ENCODE data around the gene HPS6. TPM values are rescaled to one million over a fixed set of nuclear protein-coding genes. Genes with fewer than 3 reads are reported as not detected.

The HPS6 gene
- total RNA-seq, 1 experiment from 2014 or later: 7.1 TPM

- no peaks in the 10 kb centered on the region for H3K9me2 ChIP-seq (replicated peaks; ENCODE audit: insufficient read depth, low read length)
- H3K4me3 ChIP-seq (ENCODE audit: low read length): no peak overlapping the region
- DNase-seq: no peak
- H3K36me3 ChIP-seq (ENCODE audit: insufficient read depth, low read length): no peaks in the 10 kb centered on the region
- no peaks in the 10 kb centered on the region for H3K27me3 ChIP-seq (ENCODE audit: low read length)
- no peaks in the 10 kb centered on the region for H4K20me1 ChIP-seq (ENCODE audit: insufficient read depth, low read depth, low read length)
- H3K4me1 ChIP-seq (ENCODE audit: low read length): no peaks in the 10 kb centered on the region
- H2AFZ ChIP-seq (ENCODE audit: low read length): no peak overlapping the region
- H3K9me3 ChIP-seq (ENCODE audit: low read length): no peaks in the 10 kb centered on the region
- H3K27ac ChIP-seq (ENCODE audit: low read length): no peak overlapping the region
- no peak overlapping the region for H3K9ac ChIP-seq (ENCODE audit: low read length)
- H3K79me2 ChIP-seq (ENCODE audit: low read length): no peaks in the 10 kb centered on the region
- H3K4me2 ChIP-seq (ENCODE audit: low read depth, low read length, poor library complexity, severe bottlenecking): no peak overlapping the region
Observed at GRCh38 chr10:102083541-102083940, 18.4 kb downstream of the HPS6 start.

- no peaks in the 10 kb centered on the region for H4K20me1 ChIP-seq (ENCODE audit: insufficient read depth, low read depth, low read length)
- no peak overlapping the region for H2AFZ ChIP-seq (ENCODE audit: low read length)
- no peak overlapping the region for H3K27ac ChIP-seq (ENCODE audit: low read length)
- no peaks in the 10 kb centered on the region for H3K9me2 ChIP-seq (replicated peaks; ENCODE audit: insufficient read depth, low read length)
- no peaks in the 10 kb centered on the region for H3K4me1 ChIP-seq (ENCODE audit: low read length)
- H3K9ac ChIP-seq (ENCODE audit: low read length): no peak overlapping the region
- H3K4me2 ChIP-seq (ENCODE audit: low read depth, low read length, poor library complexity, severe bottlenecking): no peak overlapping the region
- no peaks in the 10 kb centered on the region for H3K36me3 ChIP-seq (ENCODE audit: insufficient read depth, low read length)
- H3K79me2 ChIP-seq (ENCODE audit: low read length): no peaks in the 10 kb centered on the region
- no peak for DNase-seq
- H3K9me3 ChIP-seq (ENCODE audit: low read length): no peaks in the 10 kb centered on the region
- H3K4me3 ChIP-seq (ENCODE audit: low read length): no peak overlapping the region
- no peaks in the 10 kb centered on the region for H3K27me3 ChIP-seq (ENCODE audit: low read length)
Observed at GRCh38 chr10:102085336-102085735, 20.2 kb downstream of the HPS6 start.

GRCh38 chr10:102086196-102086595 is 21.0 kb downstream of the HPS6 start:
- H3K79me2 ChIP-seq (ENCODE audit: low read length): no peaks in the 10 kb centered on the region
- H3K4me1 ChIP-seq (ENCODE audit: low read length): no peaks in the 10 kb centered on the region
- H3K4me2 ChIP-seq (ENCODE audit: low read depth, low read length, poor library complexity, severe bottlenecking): no peak overlapping the region
- no peaks in the 10 kb centered on the region for H3K9me3 ChIP-seq (ENCODE audit: low read length)
- H2AFZ ChIP-seq (ENCODE audit: low read length): no peak overlapping the region
- no peaks in the 10 kb centered on the region for H3K36me3 ChIP-seq (ENCODE audit: insufficient read depth, low read length)
- H3K9ac ChIP-seq (ENCODE audit: low read length): no peak overlapping the region
- H3K27me3 ChIP-seq (ENCODE audit: low read length): no peaks in the 10 kb centered on the region
- H4K20me1 ChIP-seq (ENCODE audit: insufficient read depth, low read depth, low read length): no peaks in the 10 kb centered on the region
- no peak for DNase-seq
- no peak overlapping the region for H3K4me3 ChIP-seq (ENCODE audit: low read length)
- no peaks in the 10 kb centered on the region for H3K9me2 ChIP-seq (replicated peaks; ENCODE audit: insufficient read depth, low read length)
- no peak overlapping the region for H3K27ac ChIP-seq (ENCODE audit: low read length)

- no peaks in the 10 kb centered on the region for H3K36me3 ChIP-seq (ENCODE audit: insufficient read depth, low read length)
- H3K9me3 ChIP-seq (ENCODE audit: low read length): no peaks in the 10 kb centered on the region
- H3K4me1 ChIP-seq (ENCODE audit: low read length): no peaks in the 10 kb centered on the region
- H3K4me3 ChIP-seq (ENCODE audit: low read length): no peak overlapping the region
- DNase-seq: no peak
- H3K27me3 ChIP-seq (ENCODE audit: low read length): no peaks in the 10 kb centered on the region
- H3K4me2 ChIP-seq (ENCODE audit: low read depth, low read length, poor library complexity, severe bottlenecking): no peak overlapping the region
- no peak overlapping the region for H2AFZ ChIP-seq (ENCODE audit: low read length)
- no peak overlapping the region for H3K27ac ChIP-seq (ENCODE audit: low read length)
- no peaks in the 10 kb centered on the region for H3K9me2 ChIP-seq (replicated peaks; ENCODE audit: insufficient read depth, low read length)
- H3K79me2 ChIP-seq (ENCODE audit: low read length): no peaks in the 10 kb centered on the region
- no peaks in the 10 kb centered on the region for H4K20me1 ChIP-seq (ENCODE audit: insufficient read depth, low read depth, low read length)
- H3K9ac ChIP-seq (ENCODE audit: low read length): no peak overlapping the region
Observed at GRCh38 chr10:102090772-102091171, 25.6 kb downstream of the HPS6 start.

GRCh38 chr10:102096449-102096848 is 31.3 kb downstream of the HPS6 start:
- Histone ChIP-seq H3K4me3 (ENCODE audit: low read length) (no peak overlapping the region), H3K79me2 (ENCODE audit: low read length) (no peaks in the 10 kb centered on the region), H3K4me1 (ENCODE audit: low read length) (no peaks in the 10 kb centered on the region), H3K9me2 (replicated peaks; ENCODE audit: insufficient read depth, low read length) (no peaks in the 10 kb centered on the region), H3K9ac (ENCODE audit: low read length) (no peak overlapping the region), H3K27ac (ENCODE audit: low read length) (no peak overlapping the region), H3K36me3 (ENCODE audit: insufficient read depth, low read length) (peaks cover 2% of the 10 kb centered on the region; the same call in 1 of the 2 replicates), H2AFZ (ENCODE audit: low read length) (no peak overlapping the region), H3K9me3 (ENCODE audit: low read length) (no peaks in the 10 kb centered on the region), H4K20me1 (ENCODE audit: insufficient read depth, low read depth, low read length) (no peaks in the 10 kb centered on the region), H3K4me2 (ENCODE audit: low read depth, low read length, poor library complexity, severe bottlenecking) (no peak overlapping the region), H3K27me3 (ENCODE audit: low read length) (no peaks in the 10 kb centered on the region)
- no peak for DNase-seq

GRCh38 chr10:102101152-102101551 is 36.0 kb downstream of the HPS6 start:
- DNase-seq: no peak

GRCh38 chr10:102102421-102102820 is 37.3 kb downstream of the HPS6 start:
- Histone ChIP-seq H3K27ac (ENCODE audit: low read length) (no peak overlapping the region), H3K79me2 (ENCODE audit: low read length) (no peaks in the 10 kb centered on the region), H3K4me2 (ENCODE audit: low read depth, low read length, poor library complexity, severe bottlenecking) (no peak overlapping the region), H3K36me3 (ENCODE audit: insufficient read depth, low read length) (peaks cover 2% of the 10 kb centered on the region; the same call in 1 of the 2 replicates), H3K9me3 (ENCODE audit: low read length) (no peaks in the 10 kb centered on the region), H3K9ac (ENCODE audit: low read length) (no peak overlapping the region), H3K4me3 (ENCODE audit: low read length) (no peak overlapping the region), H3K9me2 (replicated peaks; ENCODE audit: insufficient read depth, low read length) (no peaks in the 10 kb centered on the region), H3K4me1 (ENCODE audit: low read length) (no peaks in the 10 kb centered on the region), H2AFZ (ENCODE audit: low read length) (no peak overlapping the region), H3K27me3 (ENCODE audit: low read length) (no peaks in the 10 kb centered on the region), H4K20me1 (ENCODE audit: insufficient read depth, low read depth, low read length) (no peaks in the 10 kb centered on the region)
- no peak for DNase-seq

More at GRCh38 chr10:102101152-102101551, 36.0 kb downstream of the HPS6 start:
- Histone ChIP-seq H4K20me1 (ENCODE audit: insufficient read depth, low read depth, low read length) (no peaks in the 10 kb centered on the region), H3K36me3 (ENCODE audit: insufficient read depth, low read length) (peaks cover 2% of the 10 kb centered on the region; the same call in 1 of the 2 replicates), H3K9ac (ENCODE audit: low read length) (no peak overlapping the region), H3K4me3 (ENCODE audit: low read length) (no peak overlapping the region), H3K9me2 (replicated peaks; ENCODE audit: insufficient read depth, low read length) (no peaks in the 10 kb centered on the region), H3K4me2 (ENCODE audit: low read depth, low read length, poor library complexity, severe bottlenecking) (no peak overlapping the region), H3K79me2 (ENCODE audit: low read length) (no peaks in the 10 kb centered on the region), H2AFZ (ENCODE audit: low read length) (no peak overlapping the region), H3K27me3 (ENCODE audit: low read length) (no peaks in the 10 kb centered on the region), H3K27ac (ENCODE audit: low read length) (no peak overlapping the region), H3K4me1 (ENCODE audit: low read length) (no peaks in the 10 kb centered on the region), H3K9me3 (ENCODE audit: low read length) (no peaks in the 10 kb centered on the region)

- Histone ChIP-seq H3K9ac (ENCODE audit: low read length) (no peak overlapping the region), H3K36me3 (ENCODE audit: insufficient read depth, low read length) (no peaks in the 10 kb centered on the region), H3K79me2 (ENCODE audit: low read length) (peaks cover 3% of the 10 kb centered on the region)
Observed at GRCh38 chr10:102106998-102107397, 41.8 kb downstream of the HPS6 start.

More at GRCh38 chr10:102106998-102107397, 41.8 kb downstream of the HPS6 start:
- Histone ChIP-seq H3K9me3 (ENCODE audit: low read length) (no peaks in the 10 kb centered on the region), H2AFZ (ENCODE audit: low read length) (no peak overlapping the region), H3K27ac (ENCODE audit: low read length) (no peak overlapping the region), H3K9me2 (replicated peaks; ENCODE audit: insufficient read depth, low read length) (no peaks in the 10 kb centered on the region), H3K4me3 (ENCODE audit: low read length) (no peak overlapping the region), H4K20me1 (ENCODE audit: insufficient read depth, low read depth, low read length) (no peaks in the 10 kb centered on the region), H3K4me2 (ENCODE audit: low read depth, low read length, poor library complexity, severe bottlenecking) (no peak overlapping the region), H3K4me1 (ENCODE audit: low read length) (no peaks in the 10 kb centered on the region), H3K27me3 (ENCODE audit: low read length) (no peaks in the 10 kb centered on the region)
- DNase-seq: no peak
